ENCODE results near the gene TMEM74B. TPM values are rescaled to one million over a fixed set of nuclear protein-coding genes. Genes with fewer than 3 reads are reported as not detected.

TMEM74B gene
- total RNA-seq, 2 donors from 2014 or later, result not detected

GRCh38 chr20:1214838-1215261 lies 30.1 kb upstream of the TMEM74B start:
- no peak for DNase-seq
- WGBS, 2 donors, result 54 to 58% methylated on average over 4 of the region's 4 CpGs
- intact Hi-C loops (cut with DNase I), result no loop called here
- Histone ChIP-seq H3K27ac (no peak overlapping the region), H3K9me3 (no peaks in the 10 kb centered on the region), H3K4me3 (no peak overlapping the region), H3K36me3 (replicated peaks in 1 of 2; ENCODE audit: insufficient read depth in 1 of 2, low read depth in 2 of 2) (no peaks in the 10 kb centered on the region), H3K4me1 (no peaks in the 10 kb centered on the region), H3K27me3 (peaks cover 0 to 3% of the 10 kb centered on the region in 2 donors)
- TF ChIP-seq POLR2A (IDR thresholded peaks at IDR 0.05) (no peak), CTCF (IDR thresholded peaks at IDR 0.05) (no peak)
- no peak for ATAC-seq

GRCh38 chr20:1212607-1213396 lies 28.0 kb upstream of the TMEM74B start:
- no peaks in the 10 kb centered on the region for H3K4me1 ChIP-seq
- H3K27ac ChIP-seq, result no peak overlapping the region
- intact Hi-C loops (cut with DNase I), result no loop called here
- TF ChIP-seq CTCF (IDR thresholded peaks at IDR 0.05) (peak; percentile 32 to 81 (median 73)), POLR2A (IDR thresholded peaks at IDR 0.05) (no peak)
- DNase-seq (peak; percentile 70 to 76 (median 74)), ATAC-seq (peak; percentile 91)
- H3K9me3 ChIP-seq, result no peaks in the 10 kb centered on the region
- H3K36me3 ChIP-seq (replicated peaks in 1 of 2; ENCODE audit: insufficient read depth in 1 of 2, low read depth in 2 of 2), result no peaks in the 10 kb centered on the region
- H3K27me3 ChIP-seq, result peaks cover 0 to 3% of the 10 kb centered on the region in 2 donors
- WGBS, 2 donors, result 10 to 11% methylated on average over 21 of the region's 21 CpGs
- no peak overlapping the region for H3K4me3 ChIP-seq

GRCh38 chr20:1212023-1212422 lies 27.2 kb upstream of the TMEM74B start:
- TF ChIP-seq CTCF (IDR thresholded peaks at IDR 0.05), result no peak
- TF ChIP-seq POLR2A (IDR thresholded peaks at IDR 0.05), result no peak
- Histone ChIP-seq H3K4me1 (no peaks in the 10 kb centered on the region), H3K9me3 (no peaks in the 10 kb centered on the region), H3K27ac (no peak overlapping the region), H3K36me3 (replicated peaks in 1 of 2; ENCODE audit: insufficient read depth in 1 of 2, low read depth in 2 of 2) (no peaks in the 10 kb centered on the region), H3K4me3 (no peak overlapping the region), H3K27me3 (peaks cover 0 to 3% of the 10 kb centered on the region in 2 donors)
- DNase-seq (no peak), ATAC-seq (no peak)
- intact Hi-C loops (cut with DNase I), result no loop called here

- no peak for DNase-seq
- Histone ChIP-seq H3K4me1 (no peaks in the 10 kb centered on the region), H3K27ac (no peak overlapping the region), H3K27me3 (peaks cover 0 to 3% of the 10 kb centered on the region in 2 donors), H3K36me3 (replicated peaks in 1 of 2; ENCODE audit: insufficient read depth in 1 of 2, low read depth in 2 of 2) (no peaks in the 10 kb centered on the region), H3K4me3 (no peak overlapping the region), H3K9me3 (no peaks in the 10 kb centered on the region)
- ATAC-seq, result no peak
- 85 to 86% methylated on average over 1 of the region's 1 CpG for WGBS, 2 donors
- no peak for TF ChIP-seq POLR2A (IDR thresholded peaks at IDR 0.05)
- no peak for TF ChIP-seq CTCF (IDR thresholded peaks at IDR 0.05)
- intact Hi-C loops (cut with DNase I), result no loop called here
These were observed 25.7 kb upstream of the TMEM74B start for GRCh38 chr20:1210501-1210900.
